GM19240 (cell line): ENCODE results near the gene SCN1B.
"Not testable (repeated sequence)": the region's sequence is repeated elsewhere in the genome, so short reads cannot be mapped to it uniquely, and the experiment has no call there.

ENCODE experiments used
- DNase-seq: peaks from one replicate; pipeline ENCODE4 v3.0.0; 2011; ENCODE audit warnings: low spot score; ENCODE audit not compliant: insufficient read length

The SCN1B gene

DNA sequence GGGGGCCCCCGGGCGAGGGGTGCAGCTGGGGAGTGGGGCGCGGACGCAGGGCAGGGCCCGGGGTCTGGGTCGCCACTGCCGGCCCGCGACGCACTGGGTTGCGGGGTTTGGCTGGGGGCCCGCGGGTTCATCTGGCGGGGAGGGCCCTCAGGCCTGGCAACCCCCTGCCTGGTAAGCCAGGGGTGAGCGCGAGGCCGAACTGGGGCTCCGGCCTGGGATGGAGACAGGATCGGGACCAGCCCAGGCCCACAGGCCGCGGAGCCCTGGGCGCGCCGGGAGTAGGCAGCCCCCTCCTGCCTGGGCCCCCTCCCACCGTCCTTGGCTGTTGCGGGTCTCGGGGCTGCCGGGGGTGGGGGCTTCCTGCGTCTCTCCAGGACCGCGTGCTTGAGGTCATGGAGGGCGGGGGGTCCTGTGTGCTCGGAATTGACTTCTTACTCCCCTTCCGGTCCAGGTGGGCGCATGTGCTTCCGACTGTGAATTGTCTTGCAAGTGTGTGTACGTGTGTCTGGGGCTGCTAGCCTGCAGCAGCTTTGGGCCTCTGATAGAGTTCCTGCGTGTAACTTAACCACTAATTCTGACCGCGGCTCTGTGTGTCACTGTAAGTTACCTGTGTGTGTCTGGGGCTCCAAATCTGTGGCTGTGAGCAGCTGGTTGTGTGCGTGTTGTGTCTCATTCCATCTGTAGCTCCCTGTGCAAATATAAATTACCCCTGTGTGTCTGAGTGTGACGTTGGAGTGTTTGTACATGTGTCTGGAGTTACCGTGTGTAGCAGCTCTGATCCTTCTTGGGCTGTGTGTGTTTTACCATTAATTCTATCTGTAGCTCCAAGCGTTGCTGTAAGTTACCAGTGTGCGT is 29.4 kb upstream of the SCN1B start:
- DNase-seq, result no peak

DNA sequence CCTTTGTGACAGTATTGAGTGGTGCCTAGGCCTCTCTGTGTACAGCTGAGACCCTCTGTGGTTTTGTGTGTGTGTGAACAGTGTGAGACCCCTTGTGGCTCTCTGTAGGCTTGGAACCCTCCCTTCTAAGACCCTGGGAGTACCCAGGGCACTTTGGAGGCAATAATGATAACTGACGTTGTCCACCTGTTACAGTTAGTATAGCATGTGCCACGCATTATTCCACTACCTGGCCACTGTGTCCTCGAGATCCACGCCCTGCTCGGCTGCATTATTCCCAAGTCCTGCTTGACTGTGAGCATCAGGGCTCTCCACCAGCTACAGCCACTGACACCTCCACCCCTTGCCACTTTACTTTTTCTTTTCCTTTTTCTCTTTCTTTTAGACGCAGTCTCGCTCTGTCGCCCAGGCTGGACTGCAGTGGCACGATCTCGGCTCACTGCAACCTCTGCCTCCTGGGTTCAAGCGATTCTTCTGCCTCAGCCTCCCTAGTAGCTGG is 28.2 kb upstream of the SCN1B start:
- no peak for DNase-seq

DNA sequence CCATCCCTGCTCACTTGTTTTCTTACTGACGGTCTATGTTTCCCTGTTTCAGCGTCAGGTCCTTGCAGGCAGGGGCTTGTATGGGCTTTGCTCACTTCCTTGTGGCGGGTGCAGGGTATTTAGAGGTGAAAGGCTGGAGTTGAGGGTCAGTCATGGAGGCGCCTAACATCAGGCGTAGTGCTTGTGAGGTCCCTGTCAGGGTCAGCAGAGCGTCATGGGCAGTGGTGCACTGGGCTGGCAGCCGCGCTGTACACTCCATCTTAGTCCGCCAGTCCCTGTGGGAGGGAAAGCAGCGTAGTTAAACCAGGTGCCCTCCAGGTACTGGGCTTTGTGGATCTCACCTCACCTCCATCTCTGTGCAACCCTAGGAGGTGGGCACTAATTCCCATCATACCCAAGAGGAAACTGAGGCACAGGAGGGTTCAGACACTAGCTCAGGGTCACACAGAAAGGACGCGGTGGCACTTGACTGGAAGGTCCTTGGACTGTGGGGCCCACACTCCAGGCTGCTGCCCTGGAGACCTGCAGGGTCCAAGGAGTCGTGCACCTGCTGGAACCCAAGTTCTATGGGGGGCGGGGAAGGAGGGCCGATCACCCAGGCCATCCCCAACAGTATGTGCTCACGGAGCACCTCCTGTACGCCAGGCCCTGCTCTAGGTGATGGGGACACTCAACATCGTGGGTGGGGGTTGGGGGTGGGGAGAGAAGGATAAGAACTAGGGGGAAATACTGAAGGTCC is 25.6 kb upstream of the SCN1B start:
- no peak for DNase-seq

DNA sequence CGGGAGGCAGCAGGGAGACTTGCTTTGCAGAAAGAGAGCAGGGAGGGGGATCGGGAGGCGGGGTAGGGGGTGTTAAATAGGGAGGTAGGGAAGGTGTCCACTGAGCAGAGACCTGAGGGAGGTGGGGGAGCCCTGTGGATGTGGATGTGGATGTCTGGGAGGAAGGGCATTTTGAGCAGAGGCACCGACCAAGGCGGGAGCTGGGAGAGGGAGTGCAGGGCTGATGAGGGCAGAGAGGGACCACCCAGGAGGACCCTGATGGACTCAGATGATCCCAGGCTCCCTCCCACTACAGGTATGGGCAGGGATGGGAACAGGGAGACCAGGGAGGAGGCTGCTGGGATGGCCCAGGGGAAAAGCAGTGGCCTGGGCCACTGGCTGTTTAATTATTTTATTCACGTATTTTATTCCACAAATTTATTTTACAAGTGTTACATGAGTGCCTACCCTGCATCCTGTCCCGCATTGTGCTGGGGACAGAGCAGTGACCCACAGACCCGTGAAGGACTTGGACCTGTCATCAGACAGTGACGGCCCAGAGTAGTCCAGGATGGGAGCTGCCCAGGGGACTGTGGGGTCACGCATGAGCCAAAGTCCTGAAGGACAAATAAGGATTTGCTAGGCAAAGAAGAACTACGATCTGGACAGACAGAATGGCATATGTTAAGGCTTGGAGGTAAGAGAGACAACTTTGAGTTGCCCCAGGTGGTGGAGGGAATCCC is 24.9 kb upstream of the SCN1B start:
- DNase-seq, result no peak

DNA sequence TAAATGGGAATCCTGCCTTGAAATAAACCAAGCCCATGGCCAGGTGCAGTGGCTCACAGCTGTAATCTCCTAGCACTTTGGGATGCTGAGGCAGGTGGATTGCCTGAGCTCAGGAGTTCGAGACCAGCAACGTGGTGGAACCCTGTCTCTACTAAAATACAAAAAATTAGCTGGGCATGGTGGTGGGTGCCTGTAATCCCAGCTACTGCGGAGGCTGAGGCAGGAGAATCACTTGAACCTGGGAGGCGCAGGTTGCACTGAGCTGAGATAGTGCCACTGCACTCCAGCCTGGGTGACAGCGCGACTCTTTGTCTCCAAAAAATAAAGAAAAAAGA is 24.3 kb upstream of the SCN1B start:
- DNase-seq, result not testable (repeated sequence)

DNA sequence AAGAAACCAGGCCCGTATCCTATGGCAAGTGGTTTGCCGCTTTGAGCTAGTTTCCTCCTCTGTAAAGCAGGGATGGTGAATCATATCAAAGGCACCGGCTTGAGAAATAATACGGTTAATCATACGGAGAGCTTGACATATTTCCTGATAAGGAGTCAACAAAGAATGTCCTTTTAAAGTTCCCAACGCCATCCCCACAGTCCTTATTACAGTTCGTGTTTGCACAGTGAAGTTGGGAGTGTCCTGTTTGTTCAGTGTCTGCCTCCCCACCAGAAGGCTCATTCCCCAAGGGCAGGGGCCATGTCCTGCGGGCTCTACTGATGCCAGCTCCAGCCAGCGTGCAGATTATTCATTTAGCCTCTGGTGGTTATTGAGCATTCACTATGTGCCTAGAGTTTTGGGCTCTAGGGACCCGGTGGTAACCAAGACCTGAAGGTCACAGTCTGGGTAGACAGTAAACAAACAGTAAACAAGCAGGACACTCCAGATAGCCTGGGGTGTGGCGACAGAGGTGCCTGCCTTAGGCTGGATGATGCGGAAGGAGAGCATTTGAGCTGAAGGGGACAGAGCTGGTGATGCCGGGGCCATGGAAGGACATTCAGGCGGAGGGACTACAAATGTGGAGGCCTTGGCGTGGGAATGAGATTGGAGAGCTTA is 23.8 kb upstream of the SCN1B start:
- no peak for DNase-seq

DNA sequence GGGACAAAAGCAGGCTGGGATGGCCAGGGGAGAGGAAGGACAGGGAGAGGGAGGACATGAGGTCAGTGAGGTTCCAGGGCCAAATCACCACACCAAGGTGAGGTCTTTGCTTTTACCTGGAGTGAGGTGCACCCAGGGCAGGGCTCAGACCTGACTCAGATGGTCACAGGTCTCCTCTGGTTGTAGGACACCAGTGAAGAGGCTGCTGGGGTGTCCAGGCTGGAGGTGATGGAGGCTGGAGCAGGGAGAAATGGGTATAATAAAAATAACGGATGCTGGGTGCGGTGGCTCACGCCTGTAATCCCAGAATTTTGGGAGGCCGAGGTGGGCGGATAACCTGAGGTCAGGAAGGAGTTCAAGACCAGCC is 23.3 kb upstream of the SCN1B start:
- no peak for DNase-seq

DNA sequence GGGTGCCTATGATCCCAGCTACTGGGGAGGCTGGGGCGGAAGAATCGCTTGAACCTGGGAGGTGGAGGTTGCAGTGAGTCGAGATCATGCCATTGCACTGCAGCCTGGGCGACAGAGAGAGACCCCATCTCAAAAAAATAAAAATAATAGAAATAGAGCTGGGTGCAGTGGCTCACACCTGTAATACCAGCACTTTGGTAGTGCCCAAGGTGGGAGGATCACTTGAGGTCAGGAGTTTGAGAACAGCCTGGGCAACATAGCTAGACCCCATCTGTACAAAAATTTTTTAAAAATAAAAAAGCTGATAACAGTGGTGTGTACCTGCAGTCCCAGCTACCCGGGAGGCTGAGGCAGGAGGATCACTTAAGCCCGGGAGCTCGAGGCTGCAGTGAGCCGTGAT is 22.8 kb upstream of the SCN1B start:
- not testable (repeated sequence) for DNase-seq

DNA sequence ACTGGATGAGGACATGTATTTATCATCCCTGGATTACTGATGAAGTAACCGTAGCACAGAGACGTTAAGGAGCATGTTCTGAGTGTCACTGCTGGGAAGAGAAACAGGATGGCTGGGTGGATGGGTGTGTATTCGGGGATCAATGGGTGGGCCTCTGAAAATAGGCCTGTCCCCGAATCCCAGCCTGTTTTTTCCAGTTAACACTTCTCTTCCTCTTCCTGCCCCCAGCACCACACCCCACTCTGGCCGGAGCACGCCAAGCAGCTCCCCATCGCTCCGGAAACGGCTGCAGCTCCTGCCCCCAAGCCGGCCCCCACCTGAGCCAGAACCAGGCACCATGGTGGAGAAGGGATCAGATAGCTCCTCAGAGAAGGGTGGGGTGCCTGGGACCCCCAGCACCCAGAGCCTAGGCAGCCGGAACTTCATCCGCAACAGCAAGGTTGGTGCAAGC is 21.4 kb upstream of the SCN1B start:
- DNase-seq, result no peak

DNA sequence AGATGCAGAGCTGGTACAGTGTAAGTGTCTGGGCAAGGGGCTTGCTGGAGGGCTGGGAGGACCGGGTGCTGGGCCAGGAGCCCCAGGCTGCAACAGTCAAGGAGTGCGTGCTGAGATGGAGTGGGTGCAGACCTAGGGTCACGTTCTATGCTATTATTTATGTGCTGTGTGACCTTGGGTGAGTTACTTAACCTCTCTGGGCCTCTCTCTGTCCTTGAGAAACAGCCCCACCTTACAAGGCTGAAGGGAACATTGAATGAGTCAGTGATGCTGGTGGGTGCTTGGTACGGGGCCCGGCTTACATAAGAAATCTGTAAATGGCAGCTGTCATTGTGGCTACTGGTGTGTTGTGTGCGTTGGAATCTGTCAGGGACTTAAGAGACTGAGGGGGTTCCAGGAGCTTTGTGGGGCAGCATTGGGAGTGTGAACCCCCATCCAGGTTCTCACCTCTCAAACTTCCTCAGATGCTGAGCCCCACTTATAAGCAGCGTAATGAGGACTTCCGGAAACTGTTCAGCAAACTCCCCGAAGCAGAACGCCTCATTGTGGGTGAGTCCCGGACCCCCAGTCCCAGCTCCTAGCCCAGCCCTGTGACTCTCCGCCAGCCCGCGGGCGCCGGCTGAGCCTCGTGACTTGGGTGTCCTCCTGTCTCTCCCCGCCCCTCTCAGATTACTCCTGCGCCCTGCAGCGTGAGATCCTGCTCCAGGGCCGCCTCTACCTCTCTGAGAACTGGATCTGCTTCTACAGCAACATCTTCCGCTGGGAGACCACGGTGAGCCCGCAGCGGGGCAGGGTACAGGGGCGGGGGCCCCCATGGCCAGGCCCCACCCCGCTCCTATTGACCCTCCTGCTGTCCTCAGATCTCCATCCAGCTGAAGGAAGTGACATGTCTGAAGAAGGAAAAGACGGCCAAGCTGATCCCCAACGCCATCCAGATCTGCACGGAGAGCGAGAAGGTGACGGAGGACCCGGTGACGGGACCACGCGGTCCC is 20.6 kb upstream of the SCN1B start:
- DNase-seq, result no peak

DNA sequence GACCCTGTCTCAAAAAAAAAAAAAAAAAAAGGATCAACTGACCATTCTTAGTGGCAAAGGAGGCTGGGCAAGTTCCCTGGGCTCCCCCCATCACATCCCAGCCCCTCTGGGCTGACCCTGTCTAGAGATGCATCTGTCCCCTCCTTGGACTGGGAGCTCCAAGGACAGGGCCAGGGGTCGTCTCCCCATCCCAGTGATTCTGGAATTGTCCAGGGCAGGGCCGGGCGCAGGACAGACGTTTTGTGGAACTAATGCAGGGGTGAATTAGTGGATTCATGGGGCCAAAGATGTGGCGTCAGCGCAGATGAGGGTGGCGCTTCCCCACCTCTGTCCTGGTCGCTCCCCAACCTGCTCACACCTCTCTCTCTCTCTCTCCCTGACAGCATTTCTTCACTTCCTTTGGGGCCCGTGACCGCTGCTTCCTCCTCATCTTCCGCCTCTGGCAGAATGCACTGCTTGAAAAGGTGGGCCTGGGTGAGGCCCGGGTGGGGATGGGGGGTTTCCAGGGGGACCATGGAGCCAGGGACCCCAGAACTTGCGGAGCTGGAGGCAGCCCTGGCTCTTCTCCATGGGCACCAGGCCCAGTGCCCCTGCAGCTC is 19.1 kb upstream of the SCN1B start:
- DNase-seq, result no peak

DNA sequence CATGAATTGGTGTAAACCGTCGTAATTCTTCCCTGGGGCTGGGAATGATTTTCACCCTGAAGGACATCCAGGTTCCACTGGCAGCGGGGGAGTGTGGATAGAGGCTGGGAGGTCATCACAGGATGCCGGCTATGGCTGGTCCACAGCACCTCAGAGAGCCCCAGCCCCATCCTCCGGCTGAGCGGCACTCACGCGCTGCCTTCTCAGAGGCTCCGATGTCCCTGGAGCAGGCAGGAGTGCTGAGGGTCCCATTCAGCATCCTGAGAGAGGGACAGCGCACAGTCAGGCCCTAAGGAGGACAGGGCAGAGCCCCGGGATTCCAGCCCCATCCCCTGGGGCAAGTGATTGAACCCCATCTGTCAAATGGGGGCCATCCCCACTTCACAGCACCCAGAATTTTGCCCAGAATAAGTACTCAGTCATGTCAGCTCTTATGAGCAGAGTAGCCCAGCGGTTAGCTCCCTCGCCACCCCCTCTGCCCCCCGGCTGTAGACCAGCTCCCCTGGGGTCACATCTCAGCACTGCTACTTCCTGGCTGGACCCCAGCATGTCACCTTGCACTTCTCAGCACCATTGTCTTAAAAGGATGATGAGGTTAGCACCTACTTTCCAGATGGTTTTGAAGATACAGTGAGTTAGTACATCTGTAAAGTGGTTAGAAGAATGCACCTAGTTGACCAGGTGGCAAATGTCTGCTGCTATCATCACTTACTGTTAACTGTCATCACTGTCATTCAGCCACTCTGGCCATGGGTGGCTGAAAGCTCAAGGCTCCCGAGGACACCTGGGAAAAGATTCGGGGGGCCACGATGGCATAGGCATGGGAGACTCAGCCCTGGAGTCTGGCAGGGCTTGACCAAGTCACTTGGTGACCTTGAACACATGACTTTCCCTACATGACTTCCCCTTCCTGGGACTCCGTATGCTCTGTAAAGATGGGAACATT is 18.3 kb upstream of the SCN1B start:
- no peak for DNase-seq

DNA sequence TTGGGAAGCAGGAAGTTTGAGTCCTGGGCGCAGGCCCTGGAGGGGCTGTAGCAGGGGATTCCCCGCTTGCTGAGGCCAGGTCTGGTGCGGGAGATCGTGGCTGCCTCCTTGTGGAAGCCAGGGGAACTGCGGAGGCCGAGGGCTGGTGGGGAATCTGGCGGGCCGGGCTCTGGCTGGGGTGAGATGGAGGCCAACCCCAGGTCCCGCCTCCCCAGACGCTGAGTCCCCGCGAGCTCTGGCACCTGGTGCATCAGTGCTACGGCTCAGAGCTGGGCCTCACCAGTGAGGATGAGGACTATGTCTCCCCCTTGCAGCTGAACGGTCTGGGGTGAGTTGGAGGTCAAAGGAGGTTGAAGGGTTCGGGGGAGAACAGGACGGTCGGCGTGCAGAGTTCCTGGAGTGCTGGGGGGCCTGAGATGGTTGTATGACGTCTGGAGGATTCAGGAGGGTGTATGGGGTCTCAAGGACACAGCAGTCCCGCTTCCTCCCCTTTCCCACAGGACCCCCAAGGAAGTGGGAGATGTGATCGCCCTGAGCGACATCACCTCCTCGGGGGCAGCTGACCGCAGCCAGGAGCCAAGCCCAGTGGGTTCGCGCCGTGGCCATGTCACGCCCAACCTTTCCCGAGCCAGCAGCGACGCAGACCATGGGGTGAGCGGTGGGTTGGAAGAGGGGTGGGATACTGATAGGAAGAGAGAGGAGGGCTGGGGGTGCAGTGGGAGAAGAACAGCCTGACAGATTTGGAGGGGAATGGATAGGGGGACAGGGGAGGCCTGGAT is 17.0 kb upstream of the SCN1B start:
- peak; percentile 89 for DNase-seq

DNA sequence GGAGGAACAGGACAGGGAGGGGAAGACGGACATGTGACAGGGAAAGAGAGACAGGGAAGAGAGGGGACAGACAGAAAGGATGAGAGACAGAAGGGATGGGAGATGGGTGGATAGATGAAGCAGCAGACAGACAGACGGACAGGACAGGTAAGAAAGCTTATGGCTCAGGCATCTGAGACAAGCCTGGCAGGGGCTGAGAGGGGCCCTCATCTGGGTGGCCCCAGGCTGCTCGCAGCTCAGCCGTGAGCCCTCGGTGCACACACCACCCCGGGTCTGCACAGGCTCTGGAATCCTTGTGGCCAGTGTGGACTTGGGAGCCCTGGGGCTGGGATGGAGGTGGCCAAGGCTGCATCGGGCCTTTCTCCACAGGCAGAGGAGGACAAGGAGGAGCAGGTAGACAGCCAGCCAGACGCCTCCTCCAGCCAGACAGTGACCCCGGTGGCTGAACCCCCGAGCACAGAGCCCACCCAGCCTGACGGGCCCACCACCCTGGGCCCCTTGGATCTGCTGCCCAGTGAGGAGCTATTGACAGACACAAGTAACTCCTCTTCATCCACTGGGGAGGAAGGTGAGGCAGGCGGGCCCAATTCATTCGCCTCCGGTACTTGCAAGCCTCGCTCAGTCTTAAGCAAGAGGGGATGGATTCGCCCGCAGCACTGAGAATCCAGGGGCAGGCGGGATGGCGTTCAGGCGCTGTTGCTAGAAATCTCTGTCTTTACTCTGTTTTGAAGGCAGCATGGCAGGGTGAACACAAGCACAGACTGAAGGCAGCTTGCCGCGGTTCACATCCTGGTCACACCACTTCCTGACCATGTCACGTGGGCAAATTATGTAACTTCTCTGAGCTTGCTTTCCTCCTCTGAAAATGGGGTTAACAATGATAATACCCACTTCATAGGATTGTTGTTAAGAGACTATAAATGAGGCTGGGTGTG is 16.2 kb upstream of the SCN1B start:
- DNase-seq, result no peak

DNA sequence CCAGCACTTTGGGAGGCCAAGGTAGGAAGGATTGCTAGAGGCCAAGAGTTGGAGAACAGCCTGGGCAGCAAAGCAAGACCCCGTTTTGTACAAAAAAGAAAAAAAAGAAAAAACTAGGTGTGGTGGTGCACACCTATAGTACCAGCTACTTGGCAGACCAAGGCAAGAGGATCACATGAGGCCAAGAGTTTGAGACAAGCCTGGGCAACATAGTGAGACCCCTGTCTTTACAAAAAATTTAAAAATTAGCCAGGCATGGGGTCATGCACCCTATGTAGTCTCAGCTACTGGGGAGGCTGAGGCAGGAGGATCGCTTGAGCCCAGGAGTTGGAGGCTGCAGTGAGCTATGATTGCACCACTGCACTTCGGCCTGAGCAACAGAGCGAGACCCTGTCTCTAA is 15.5 kb upstream of the SCN1B start:
- DNase-seq, result not testable (repeated sequence)

DNA sequence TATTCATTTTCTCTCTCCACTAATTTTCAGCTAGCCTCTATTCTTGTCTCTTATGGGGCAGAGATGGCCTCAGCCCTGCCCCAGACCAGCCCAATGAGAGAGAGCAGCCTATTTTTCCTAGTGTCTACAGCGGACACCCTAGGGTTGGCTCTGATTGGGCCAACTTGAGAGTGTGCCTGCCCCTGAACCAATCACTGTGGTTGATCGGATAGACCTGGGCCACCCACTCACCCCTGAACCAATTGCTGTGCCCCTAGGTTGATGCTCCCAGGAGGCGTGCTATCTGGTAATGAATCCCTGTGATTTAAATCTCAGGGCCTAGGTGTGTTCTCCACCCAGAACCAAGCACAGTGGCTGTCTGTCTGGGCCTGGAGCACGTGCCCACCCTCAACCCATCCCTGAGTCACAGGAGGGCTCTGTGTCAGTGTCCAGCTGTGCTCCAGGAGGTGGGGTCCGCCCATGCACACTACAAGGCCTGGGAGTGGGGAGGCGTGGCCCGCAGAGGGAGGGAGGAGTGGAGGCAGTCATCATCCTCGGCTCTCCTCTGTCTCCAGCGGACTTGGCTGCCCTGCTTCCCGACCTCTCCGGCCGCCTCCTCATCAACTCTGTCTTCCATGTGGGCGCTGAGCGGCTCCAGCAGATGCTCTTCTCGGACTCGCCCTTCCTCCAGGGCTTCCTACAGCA is 14.9 kb upstream of the SCN1B start:
- no peak for DNase-seq
